Measurements from ENCODE around the gene NPM1.

The NPM1 gene

DNA sequence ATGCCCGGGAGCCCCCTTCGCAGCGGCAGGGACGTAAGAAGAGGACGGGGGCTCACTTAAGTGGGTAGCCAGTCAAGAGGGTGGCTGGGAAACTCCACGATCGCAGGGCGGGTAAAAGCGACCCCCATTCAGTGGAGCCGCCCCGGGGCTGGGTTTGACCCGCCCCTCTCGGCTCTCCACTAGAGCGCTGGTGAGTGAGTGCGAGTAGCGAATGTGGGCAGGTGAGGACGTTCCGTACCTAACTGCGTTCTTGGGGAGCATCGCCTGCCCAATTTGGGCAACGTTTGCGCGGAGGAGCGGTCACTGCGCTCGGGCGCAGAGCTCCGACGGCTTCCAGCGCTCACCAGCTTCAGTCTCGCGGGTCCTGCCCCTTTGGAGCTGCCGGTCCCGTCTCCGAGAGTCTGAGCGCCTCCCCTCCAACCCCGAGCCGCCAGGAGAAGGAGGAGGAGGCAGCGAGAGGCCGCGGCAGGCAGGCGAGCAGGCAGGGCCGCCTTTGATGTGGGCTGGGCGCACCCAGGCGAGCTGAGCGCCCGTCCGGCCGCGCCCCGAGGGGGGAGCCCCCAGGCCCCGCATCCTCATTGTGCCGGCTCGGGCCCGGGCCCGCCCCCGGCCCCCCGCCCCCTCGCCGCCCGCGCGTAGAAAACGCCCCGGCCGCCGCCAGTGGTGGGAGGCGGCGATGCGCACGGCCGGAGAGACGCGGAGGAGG lies 31.5 kb downstream of the NPM1 start, which contains the start of gene FGF18:
Gene FGF18 (plus strand): TSS at position 666 of the 706 bp plus-strand sequence. CDS start 553 bp downstream, outside the sequence.
- Histone ChIP-seq H3K4me3 (ENCODE audit: low read length) (peak within 1 kb of the TSS; percentile 57), H3K27me3 (replicated peaks; ENCODE audit: insufficient read depth, low read length) (0 out of 2 replicates have a peak, but pooled peaks cover 7% of the 10 kb centered on the region), H3K9me2 (replicated peaks; ENCODE audit: insufficient read depth, low read length) (no peaks in the 10 kb centered on the region), H4K20me1 (ENCODE audit: insufficient read depth, low read length) (peaks cover 15% of the 10 kb centered on the region), H3K27ac (ENCODE audit: low read length) (no peak within 1 kb of the TSS), H3K4me2 (ENCODE audit: low read depth, low read length) (peak within 1 kb of the TSS; percentile 81), H2AFZ (ENCODE audit: low read length) (no peak within 1 kb of the TSS), H3F3A (ENCODE audit: insufficient read depth, low read length) (peaks cover 29% of the 10 kb centered on the region; the same call in 1 of the 2 replicates), H3K79me2 (ENCODE audit: low read length) (no peaks in the 10 kb centered on the region), H3K9me3 (replicated peaks; ENCODE audit: insufficient read depth, low read length) (no peaks in the 10 kb centered on the region), H3K9ac (ENCODE audit: low read length) (no peak within 1 kb of the TSS), H3K4me1 (ENCODE audit: low read length) (peaks cover 11% of the 10 kb centered on the region), H3K36me3 (replicated peaks; ENCODE audit: insufficient read depth, low read length) (no peaks in the 10 kb centered on the region)
- DNase-seq = peak; percentile 72
- TF ChIP-seq CTCF (IDR thresholded peaks at IDR 0.05; ENCODE audit: low read length) (no peak; the same call in 1 of the 2 replicates), EZH2 (optimal IDR thresholded peaks at IDR 0.05; ENCODE audit: low read depth, low read length) (no peak), EZH2phosphoT487 (IDR thresholded peaks at IDR 0.05; ENCODE audit: low read length) (no peak)

GRCh38 chr5:171419688-171420430 lies 32.2 kb downstream of the NPM1 start:
- H2AFZ ChIP-seq (ENCODE audit: low read length) = no peak overlapping the region
- H3K9ac ChIP-seq (ENCODE audit: low read length) = no peak overlapping the region
- 0 out of 2 replicates have a peak, but pooled peaks cover 7% of the 10 kb centered on the region for H3K27me3 ChIP-seq (replicated peaks; ENCODE audit: insufficient read depth, low read length)
- H3K79me2 ChIP-seq (ENCODE audit: low read length) = no peaks in the 10 kb centered on the region
- H3K36me3 ChIP-seq (replicated peaks; ENCODE audit: insufficient read depth, low read length) = no peaks in the 10 kb centered on the region
- no peak overlapping the region for H3K4me2 ChIP-seq (ENCODE audit: low read depth, low read length)
- no peak overlapping the region for H3K27ac ChIP-seq (ENCODE audit: low read length)
- peaks cover 11% of the 10 kb centered on the region for H3K4me1 ChIP-seq (ENCODE audit: low read length)
- no peak for TF ChIP-seq CTCF (IDR thresholded peaks at IDR 0.05; ENCODE audit: low read length)
- TF ChIP-seq EZH2 (optimal IDR thresholded peaks at IDR 0.05; ENCODE audit: low read depth, low read length) = no peak
- no peak for TF ChIP-seq EZH2phosphoT487 (IDR thresholded peaks at IDR 0.05; ENCODE audit: low read length)
- peaks cover 24% of the 10 kb centered on the region; the same call in 1 of the 2 replicates for H3F3A ChIP-seq (ENCODE audit: insufficient read depth, low read length)
- H3K9me2 ChIP-seq (replicated peaks; ENCODE audit: insufficient read depth, low read length) = no peaks in the 10 kb centered on the region
- H3K9me3 ChIP-seq (replicated peaks; ENCODE audit: insufficient read depth, low read length) = no peaks in the 10 kb centered on the region
- H4K20me1 ChIP-seq (ENCODE audit: insufficient read depth, low read length) = peaks cover 15% of the 10 kb centered on the region
- no peak overlapping the region for H3K4me3 ChIP-seq (ENCODE audit: low read length)
- DNase-seq = peak; percentile 11

GRCh38 chr5:171420431-171421241 lies 33.0 kb downstream of the NPM1 start:
- Histone ChIP-seq H3K27me3 (replicated peaks; ENCODE audit: insufficient read depth, low read length) (0 out of 2 replicates have a peak, but pooled peaks cover 7% of the 10 kb centered on the region), H3K9me3 (replicated peaks; ENCODE audit: insufficient read depth, low read length) (no peaks in the 10 kb centered on the region), H3K4me2 (ENCODE audit: low read depth, low read length) (no peak overlapping the region), H4K20me1 (ENCODE audit: insufficient read depth, low read length) (peaks cover 15% of the 10 kb centered on the region), H3F3A (ENCODE audit: insufficient read depth, low read length) (peaks cover 21% of the 10 kb centered on the region; the same call in 1 of the 2 replicates), H3K79me2 (ENCODE audit: low read length) (no peaks in the 10 kb centered on the region), H2AFZ (ENCODE audit: low read length) (no peak overlapping the region), H3K4me3 (ENCODE audit: low read length) (no peak overlapping the region), H3K4me1 (ENCODE audit: low read length) (peaks cover 11% of the 10 kb centered on the region), H3K9ac (ENCODE audit: low read length) (no peak overlapping the region), H3K9me2 (replicated peaks; ENCODE audit: insufficient read depth, low read length) (no peaks in the 10 kb centered on the region), H3K27ac (ENCODE audit: low read length) (no peak overlapping the region), H3K36me3 (replicated peaks; ENCODE audit: insufficient read depth, low read length) (no peaks in the 10 kb centered on the region)
- TF ChIP-seq EZH2 (optimal IDR thresholded peaks at IDR 0.05; ENCODE audit: low read depth, low read length) = no peak
- no peak for TF ChIP-seq CTCF (IDR thresholded peaks at IDR 0.05; ENCODE audit: low read length)
- TF ChIP-seq EZH2phosphoT487 (IDR thresholded peaks at IDR 0.05; ENCODE audit: low read length) = no peak
- no peak for DNase-seq
